HG03103 (cell line): ENCODE measurements around the gene SLC6A13.
"Not testable (repeated sequence)": the region's sequence is repeated elsewhere in the genome, so short reads cannot be mapped to it uniquely, and the experiment has no call there.

ENCODE experiments used
- ATAC-seq: cut with Tn5 transposase; IDR thresholded peaks from one replicate; pipeline ENCODE4 v1.9.1; 2021; ENCODE audit warnings: low read depth; ENCODE audit not compliant: unreplicated experiment

SLC6A13 gene

DNA sequence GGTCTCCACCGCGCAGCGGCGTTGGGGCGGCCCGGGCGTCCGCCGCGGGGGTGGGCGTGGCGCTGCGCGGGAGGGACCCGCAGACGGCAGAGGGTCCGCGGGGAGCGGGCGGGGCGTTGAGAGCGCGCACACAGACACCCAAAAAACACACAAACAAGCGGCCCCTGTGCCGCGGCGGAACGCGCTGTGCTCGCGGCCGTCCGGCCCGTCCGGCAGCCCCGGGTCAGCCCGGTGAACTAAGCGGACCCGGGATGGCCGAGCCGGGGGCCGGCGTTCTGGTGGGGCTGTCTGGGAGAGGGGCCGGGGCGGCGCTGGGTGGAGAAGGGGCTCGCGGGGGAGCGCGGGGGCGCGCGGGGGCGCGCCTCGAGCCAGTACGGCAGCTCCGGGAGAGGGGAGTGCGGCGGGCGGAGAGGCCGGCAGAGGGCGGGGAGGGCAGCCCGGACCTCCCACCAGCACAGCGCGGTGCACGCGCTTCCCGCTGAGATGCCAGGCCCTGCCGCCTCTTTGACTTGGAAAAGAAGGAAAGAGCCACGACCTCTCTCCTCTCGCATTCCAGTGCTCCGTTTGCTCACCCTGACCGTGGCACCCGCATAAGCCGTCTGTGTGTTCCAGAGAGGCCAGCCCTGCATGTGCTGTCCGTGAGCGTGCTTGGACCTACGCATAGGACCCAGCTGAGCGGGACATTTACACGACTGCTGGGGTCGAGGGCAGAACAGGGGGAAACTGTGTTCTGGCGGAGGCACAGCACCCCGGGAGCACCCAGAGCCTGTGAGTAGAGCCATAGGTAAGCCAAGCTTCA lies 59.0 kb downstream of the SLC6A13 start:
- no peak for ATAC-seq

DNA sequence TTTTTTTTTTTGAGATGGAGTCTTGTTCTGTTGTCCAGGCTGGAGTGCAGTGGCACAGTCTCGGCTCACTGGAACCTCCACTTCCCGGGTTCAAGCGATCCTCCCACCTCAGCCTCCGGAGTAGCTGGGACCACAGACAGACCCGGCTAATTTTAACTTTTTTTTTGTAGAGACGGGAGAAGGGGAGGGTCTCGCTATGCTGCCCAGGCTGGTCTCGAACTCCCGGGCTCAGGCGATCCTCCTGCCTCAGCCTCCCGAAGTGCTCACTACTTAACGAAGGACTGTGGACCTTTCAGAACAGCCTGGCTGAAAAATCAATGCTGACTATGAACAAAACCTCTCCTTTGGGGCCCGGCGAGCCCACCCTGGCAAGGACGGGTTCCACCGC lies 59.6 kb downstream of the SLC6A13 start:
- ATAC-seq: no peak

GRCh38 chr12:202081-202731 lies 60.4 kb downstream of the SLC6A13 start:
- ATAC-seq: no peak

- no peak for ATAC-seq
These were observed 61.3 kb downstream of the SLC6A13 start for GRCh38 chr12:201361-201760.

DNA sequence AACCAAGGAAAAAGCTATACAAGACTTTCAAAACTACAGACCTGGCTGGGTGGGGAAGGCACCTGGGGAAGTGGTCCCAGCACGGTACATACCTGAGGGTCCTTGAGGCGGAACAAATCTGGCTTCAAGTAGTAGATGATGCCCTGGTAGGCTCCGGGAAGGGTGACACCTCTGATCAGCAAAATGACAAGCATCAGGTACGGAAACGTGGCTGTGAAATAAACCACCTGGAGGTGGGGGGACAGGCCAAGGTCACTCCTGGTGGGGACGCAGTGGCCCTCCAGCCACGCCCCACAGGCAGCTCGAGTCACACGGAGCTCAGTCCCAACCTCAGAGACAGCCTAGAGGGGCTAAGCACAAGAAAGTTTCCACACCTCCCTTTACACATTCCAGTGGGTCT lies 63.9 kb downstream of the SLC6A13 start:
- ATAC-seq: no peak

DNA sequence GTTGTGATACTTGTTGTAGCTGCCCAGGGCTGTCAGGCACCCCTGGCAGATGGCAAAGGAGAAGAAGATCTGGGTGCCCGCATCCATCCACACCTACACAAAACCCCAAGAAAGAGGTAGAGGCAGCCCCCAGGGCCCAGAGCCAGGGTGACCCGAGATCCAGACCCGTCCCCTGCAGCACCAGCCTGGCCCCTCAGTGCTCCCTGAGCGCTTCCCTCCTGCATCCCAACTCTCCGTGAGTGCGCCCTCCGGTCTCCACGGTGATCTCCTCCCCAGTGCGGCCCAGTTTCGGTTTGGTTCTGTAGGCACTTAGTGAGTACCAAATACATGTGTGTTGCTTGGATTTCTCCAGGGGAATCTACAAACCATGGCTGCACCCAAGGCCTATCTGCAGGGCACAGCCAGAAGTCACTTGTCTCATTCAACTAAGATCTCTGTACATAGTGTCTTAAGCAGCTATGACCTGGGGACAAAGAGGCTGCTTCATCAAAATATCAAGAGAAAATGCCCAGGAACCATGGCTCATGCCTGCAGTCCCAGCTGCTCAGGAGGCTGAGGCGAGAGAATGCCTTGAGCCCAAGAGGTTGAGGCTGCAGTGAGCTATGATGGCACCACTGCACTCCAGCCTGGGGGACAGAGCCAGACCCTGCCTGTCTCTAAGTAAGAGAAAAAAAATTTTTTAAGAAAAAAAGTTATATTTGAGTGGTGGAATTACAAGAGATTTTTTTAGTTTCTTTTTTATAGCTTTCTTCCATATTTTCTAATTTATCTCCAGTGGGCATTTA lies 64.5 kb downstream of the SLC6A13 start:
- ATAC-seq: no peak

GRCh38 chr12:197347-197746 lies 65.3 kb downstream of the SLC6A13 start:
- no peak for ATAC-seq

DNA sequence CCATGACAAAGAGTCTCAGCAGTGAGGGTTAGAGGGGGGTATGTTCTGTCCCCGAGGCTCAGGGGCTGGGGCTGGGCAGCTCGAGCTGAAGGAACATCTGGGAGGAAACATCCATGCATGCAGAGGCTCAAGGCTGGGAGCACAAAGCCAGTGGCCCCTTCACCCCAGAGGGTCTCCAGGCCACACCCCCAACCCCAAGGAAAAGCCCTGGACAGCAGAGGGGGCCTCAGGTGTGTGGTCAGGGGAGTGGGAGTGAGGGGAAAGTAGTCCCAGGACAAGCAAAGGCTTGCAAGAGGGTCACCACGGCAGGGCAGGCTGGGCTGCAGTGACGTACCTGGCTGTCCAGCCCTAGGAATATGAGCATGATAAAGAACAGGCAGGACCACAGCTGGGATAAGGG lies 66.2 kb downstream of the SLC6A13 start:
- ATAC-seq: no peak

- no peak for ATAC-seq
These were observed 66.7 kb downstream of the SLC6A13 start for GRCh38 chr12:195951-196350.

GRCh38 chr12:195156-195555 lies 67.5 kb downstream of the SLC6A13 start:
- no peak for ATAC-seq

DNA sequence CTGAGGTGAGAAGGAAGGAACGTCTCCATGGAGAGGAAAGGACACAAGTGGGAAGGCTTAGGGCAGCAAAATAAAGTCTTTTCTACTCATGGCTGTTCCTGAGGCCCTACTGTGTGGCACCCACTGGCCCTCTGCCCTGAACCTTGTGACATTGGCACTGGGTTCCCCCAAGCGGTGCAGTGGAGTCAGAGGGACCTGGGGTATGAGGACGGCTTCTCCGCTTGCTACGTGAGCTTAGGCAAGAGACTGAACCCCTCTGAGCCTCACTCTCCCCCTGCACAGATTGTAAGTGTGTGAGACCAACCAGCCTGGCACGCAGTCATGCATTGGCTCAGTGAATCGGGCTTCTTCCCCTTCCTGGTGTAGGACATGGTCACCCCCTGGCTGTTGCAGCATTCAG lies 68.4 kb downstream of the SLC6A13 start:
- no peak for ATAC-seq

DNA sequence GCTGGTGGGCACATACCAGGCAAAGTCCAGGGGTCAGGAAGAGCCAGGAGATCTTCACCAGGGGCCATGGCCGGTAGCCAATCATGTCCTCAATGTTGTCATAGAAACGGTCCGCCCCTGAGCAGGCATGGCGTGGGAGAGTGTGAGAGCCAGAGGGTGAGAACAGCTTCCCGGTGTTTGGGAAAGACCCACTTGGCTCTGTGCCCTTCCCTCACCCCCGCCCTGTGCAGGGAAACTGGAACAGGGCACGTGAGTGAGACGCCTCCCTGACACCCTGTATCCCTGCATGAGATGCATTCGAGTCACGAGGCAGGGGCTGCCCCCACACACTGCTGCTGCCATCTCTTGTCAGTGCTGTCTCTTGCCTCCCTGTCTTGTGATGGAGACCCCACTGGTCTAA lies 69.4 kb downstream of the SLC6A13 start:
- ATAC-seq: no peak

DNA sequence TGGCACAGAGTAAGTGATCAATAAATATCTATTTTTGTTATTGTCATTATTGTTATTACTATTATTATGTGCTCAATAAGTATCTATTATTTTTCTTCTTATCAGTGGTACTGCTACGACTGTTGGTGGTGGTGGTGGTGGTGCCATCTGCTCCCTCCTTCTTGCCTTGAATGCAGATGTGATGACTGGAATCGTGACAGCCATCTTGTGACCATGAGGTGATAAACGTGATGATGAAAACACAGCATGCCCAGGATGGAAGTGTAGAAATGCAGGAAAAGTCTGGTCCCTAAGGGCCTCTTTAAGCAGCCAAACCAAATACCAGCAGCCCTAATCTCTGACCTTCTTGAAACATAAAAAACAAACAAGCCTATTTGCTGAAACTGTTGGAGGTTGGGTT lies 71.1 kb downstream of the SLC6A13 start:
- no peak for ATAC-seq

DNA sequence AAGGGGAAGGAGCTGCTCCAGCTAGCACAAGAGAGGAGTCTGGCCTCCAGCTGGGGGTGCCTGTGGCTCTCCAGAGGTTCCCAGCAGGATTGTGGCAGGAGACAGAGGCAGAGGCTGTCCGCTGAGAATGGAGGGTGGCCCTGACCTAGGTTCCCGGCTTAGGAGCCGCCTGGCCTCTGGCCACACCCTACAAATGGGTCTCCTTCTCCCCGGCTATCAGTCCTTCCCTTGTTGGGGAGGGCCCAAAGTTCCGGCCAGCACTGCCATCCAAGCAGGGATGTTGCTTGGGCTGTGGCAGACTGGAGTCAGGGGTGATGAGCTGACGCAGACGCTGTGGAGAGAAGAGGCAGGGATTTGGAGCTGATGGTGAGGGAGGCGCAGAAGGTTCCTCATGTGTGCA lies 71.8 kb downstream of the SLC6A13 start:
- no peak for ATAC-seq

- ATAC-seq: no peak
These were observed 73.0 kb downstream of the SLC6A13 start for GRCh38 chr12:189622-189962.

GRCh38 chr12:188910-189621 lies 73.6 kb downstream of the SLC6A13 start:
- no peak for ATAC-seq

- ATAC-seq: not testable (repeated sequence)
These were observed 74.4 kb downstream of the SLC6A13 start for GRCh38 chr12:187986-188909.

DNA sequence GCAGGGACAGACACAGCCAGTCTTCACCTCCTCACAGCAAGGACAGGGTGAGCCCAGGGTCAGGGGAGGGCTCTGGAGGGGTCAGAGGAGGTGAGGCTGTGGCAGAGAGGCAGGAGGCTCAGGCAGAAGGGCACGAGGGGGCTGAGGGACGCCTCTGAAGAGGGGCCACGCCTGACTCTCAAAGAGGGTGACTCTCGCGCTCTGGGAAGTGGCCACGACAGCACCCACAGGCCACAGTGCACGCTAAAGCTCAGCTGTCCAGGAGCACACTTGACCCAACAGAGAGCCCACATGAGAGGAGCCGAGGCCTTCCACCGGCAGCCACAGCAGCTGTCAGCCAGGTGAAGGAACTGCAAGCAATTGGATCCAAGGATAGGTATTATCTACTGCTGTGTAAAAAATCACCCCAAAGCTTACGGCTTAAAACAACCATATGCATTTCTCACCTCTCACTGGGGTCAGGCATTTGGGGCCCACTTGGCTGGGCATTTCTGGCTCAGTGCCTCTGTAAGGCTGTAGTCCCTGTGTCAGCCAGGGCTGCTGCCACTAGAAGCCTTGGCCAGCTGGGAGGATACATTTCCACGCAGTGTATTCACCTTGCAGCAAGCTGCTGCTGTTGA lies 76.5 kb downstream of the SLC6A13 start:
- ATAC-seq: no peak

GRCh38 chr12:185576-185955 lies 77.1 kb downstream of the SLC6A13 start:
- no peak for ATAC-seq
